RKO (cell line): ENCODE data around the gene GNG8.
"Not testable (repeated sequence)": the region's sequence is repeated elsewhere in the genome, so short reads cannot be mapped to it uniquely, and the experiment has no call there.

Experiments
- DNase-seq: peaks from one replicate; pipeline ENCODE4 v3.0.0-alpha.2; 2016; ENCODE audit warnings: low spot score

The GNG8 gene

DNA sequence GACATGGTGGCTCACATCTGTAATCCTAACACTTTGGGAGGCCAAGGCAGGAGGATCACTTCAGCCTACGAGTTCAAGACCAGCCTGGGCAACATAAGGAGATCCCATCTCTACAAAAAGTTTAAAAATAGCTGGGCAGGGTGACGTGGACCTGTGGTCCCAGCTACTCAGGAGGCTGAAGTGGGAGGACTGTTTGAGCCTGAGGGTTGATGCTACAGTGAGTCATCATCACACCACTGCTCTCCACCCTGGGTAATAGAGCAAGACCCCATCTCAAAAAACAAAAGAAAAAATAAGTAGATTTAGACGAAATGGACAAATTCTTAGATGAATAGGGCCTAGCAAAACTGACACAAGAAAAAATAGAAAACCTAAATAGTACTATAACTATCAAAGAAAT, 10.4 kb upstream of the GNG8 start:
- no peak for DNase-seq

DNA sequence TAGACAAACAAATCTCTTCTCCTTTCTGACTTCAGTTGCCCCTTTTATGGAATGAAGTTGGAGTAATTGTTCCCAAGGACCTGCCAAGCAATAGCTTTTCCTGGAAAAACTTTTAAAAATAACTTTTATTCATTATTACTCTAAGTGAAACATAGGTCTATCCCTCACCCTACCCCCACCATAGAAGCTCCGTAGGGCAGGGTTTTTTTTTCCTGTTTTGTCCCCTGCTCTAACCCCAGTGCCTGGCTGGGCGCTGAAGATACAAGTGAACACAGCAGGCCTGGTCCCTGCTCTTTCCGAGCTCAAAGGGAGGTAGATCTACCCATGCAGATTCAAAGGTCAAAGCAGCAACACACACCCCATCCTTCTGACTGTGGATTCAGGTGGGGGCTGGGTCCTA, 8.7 kb upstream of the GNG8 start:
- no peak for DNase-seq

DNA sequence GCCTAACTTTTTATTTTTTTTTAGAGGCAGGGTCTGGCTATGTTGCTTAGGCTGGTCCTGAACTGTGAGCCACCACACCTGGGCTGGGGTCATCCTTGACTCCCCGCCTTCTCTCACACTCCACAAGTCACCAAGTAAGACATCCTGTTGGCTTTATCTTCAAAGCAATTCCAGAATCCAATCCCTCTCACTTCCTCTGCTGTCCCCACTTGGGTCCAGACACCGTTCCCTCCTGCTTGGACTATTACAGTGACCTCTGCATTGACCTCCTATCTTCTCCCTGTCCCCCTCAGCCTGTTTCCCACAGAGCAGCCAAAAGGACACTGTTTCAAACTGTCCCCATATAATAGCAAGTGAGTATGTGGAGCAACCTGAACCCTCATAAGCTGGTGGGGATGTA, 4.7 kb upstream of the GNG8 start:
- no peak for DNase-seq

- DNase-seq: no peak
Observed at GRCh38 chr19:46639358-46640182, 3.6 kb upstream of the GNG8 start.

DNA sequence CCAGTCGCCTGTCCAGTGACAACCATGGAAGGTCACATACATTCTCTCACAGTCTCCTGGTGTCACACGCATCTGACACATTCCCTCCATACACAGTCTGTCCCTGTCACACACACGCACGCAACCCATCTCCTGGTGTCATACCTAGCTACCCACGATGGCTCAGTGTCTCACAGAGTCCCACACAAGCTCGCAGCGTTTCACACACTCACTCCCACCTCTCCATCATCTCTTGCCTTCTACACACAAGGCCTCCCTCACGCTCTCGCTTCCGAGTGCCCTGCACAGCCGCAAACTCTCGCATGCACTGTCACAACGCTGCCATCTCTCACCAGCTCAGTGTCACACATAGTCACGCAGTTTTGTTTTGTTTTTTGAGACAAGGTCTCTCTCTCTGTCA, 1.2 kb upstream of the GNG8 start:
- DNase-seq: no peak

GRCh38 chr19:46634656-46635218, 1.3 kb downstream of the GNG8 start:
- no peak for DNase-seq

DNA sequence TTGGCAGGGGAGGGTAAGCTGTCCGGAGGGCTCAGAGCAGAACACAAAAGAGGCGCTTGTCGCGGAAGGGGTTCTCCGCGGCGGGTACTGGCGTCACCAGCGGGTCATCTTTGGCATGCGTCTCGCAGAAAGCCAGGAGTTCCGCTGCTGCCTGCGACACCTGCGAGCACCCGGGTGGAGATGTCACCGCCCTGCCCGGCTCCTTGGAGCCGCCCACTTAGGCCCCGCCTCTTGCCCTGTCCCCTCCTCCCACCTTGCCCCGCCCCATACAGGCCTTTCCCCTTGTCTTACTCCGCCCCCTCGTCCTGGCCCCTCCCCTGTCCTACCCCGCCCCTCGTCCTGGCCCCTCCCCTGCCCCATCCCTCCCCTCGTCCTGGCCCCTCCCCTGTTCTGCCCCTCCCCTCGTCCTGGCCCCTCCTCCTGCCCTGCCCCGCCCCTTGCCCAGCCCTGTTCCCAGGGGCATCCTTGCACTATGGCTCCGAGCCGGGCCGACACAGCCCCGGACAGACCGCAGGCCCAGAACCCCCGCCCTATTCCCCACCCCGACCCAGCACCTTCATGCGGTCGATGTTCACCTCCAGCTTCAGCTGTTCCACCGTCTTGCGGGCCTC, 1.9 kb downstream of the GNG8 start:
- DNase-seq: peak; percentile 66

DNA sequence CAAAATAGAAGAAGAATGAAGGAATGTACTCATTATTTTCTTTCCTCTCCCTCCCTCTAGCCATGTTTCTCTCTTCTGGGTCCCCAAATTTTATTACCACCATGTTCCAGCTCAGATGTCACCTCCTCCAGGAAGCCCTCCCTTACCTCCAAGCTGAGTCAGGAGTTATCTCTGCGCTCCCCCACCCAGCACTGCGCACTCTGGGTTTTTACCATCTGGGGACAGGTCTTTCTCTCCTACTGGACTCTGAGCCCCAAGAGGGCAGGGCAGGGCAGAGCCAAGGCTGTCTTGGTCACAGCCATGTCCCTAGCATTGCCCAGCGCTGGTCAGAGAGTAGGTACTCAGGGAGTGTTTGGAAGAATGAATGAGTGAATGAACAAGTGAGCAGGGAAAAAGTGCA, 2.9 kb downstream of the GNG8 start:
- no peak for DNase-seq

DNA sequence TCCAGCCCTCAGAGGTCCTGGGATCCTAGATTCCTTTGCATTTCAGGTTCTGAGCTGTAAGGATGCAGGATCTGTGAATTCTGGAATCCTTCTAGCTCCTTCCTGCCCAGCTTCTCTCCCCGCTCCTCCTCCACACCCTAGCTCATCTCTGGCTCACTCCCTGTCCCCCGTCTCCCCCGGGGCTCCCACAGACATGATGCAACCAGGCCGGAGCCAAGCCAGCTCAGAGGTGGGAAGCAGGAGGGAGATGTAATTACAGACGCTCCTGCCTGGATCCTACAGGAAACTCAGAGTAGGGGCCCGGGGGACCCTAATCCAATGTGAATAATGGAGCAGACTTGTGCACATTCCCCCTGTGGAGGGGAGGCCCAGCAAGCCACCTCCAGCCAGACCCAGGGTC, 4.5 kb downstream of the GNG8 start:
- DNase-seq: no peak

- DNase-seq: no peak
Observed at GRCh38 chr19:46630586-46631205, 5.3 kb downstream of the GNG8 start.

GRCh38 chr19:46629546-46630025, 6.4 kb downstream of the GNG8 start:
- no peak for DNase-seq

- DNase-seq: not testable (repeated sequence)
Observed at GRCh38 chr19:46628970-46629369, 7.0 kb downstream of the GNG8 start.

GRCh38 chr19:46626446-46626845, 9.6 kb downstream of the GNG8 start:
- no peak for DNase-seq

GRCh38 chr19:46625731-46626130, 10.3 kb downstream of the GNG8 start:
- DNase-seq: no peak

DNA sequence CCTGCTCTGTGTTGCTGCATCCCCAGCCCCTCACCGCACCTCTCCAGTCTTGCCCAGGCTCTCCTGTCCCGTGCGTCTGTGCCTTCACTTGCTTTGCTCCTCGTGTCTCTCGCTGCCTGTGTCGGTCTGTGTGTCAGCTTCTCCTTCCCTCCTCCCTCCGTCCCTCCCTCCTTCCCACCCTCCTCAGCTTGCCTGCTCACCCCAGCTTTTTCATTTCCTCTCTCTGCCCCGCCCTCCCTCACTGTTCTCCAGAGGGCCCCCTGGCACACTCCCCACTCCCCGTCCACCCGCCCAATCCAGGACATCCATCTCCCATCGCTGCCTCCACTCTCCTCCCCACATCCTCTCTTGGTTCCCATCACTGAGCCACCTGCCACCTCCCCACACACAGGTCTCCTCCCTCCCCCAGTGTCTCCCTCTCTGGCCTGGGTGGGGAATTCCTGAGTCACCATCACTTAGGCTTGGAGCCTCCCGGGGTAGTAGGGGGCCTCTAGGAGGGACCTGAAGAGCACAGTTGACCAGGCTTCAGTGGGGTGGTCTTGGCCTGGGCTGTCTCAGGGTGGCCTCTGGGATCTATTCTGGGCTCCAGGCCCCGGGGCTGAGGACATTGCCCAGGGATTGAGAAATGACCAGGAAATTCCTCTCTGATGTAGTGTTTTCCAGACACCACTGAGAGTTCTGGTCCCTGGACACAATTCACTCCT, 10.9 kb downstream of the GNG8 start, which contains the start of gene PTGIR:
Gene PTGIR, minus strand, starts transcription at position 132 of the 704 bp plus-strand sequence. CDS start 864 bp downstream, outside the sequence.
- DNase-seq: no peak

GRCh38 chr19:46623915-46624502, 12.0 kb downstream of the GNG8 start:
- no peak for DNase-seq

GRCh38 chr19:46622118-46622446, 13.9 kb downstream of the GNG8 start:
- DNase-seq: no peak

DNA sequence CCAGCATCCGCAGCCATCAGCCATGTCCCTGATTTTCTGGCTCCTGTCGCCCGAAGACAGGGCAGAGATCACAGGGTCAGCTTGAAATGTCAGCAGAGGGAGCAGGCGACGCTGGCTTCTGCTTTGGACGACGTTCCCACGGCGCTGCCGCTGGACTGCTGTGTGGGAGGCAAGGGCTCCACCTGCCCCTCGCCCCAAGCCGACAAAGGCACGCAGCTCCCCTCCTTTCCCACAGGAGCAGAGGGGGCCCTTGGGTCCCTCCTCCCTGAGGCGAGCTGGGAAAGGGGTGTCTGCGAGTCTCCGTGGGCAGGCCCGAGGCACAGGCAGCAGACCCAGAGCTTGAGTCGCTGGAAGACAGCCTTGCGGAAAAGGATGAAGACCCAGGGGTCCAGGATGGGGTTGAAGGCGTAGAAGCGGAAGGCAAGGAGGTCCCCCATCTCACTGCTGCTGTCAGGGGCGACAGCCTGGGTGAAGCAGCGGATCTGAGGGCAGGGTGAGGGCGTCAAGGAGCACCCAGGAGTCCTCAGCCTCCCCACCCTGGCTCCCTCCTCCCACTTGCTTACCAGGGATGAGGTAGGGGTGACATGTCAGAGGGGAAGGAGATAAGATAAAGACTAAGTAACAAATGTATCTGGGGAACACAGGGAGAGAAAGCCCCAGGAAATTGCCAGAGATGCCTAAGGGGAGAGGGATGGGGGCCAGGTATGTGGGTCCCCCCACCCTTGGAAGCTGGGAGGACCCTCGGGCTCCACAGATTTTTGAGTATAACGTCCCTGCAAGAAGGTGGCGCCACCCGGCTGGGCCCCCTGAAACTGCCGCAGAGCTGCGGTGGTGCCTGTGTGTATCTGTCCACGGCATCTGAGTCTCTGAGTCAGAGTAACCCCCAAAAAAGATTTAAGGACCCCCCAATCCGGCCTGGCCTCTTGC, 14.5 kb downstream of the GNG8 start:
- no peak for DNase-seq

DNA sequence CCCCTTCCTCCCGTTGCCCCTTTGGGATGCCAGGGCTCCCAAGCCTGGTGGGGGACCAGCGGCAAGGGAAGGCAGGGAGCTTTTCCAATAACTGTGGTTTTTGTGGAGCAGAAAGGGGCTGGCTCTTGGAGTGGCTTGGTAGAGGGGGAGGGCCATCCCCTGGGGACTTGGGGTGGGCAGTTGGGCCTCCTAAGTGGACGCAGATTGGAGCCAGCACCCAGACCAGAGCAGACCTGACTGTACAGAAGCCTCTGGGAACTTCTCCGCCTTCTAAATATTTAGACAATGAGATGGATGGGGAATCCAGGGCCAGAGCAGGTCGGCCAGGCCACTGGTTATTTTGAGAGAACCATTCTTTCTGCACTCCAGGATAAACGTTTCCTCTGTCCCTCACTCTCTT, 15.3 kb downstream of the GNG8 start:
- no peak for DNase-seq

DNA sequence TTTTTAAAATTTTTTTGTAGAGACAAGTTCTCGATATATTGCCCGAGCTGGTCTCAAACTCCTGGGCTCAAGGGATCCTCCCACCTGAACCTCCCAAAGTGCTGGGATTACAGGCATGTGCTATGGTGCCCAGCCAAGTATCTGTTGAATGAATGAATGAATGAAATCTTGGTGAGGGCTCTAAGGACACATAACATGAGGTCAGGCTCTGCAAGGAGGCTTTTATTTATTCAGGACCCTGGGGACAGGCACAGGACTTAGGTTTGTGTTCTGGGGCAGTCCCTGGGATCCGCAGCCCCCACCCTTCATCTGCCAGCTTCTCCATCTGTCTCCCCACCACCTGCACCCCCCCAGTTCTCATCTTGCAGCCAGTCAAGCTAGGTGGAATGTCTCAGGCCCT, 15.7 kb downstream of the GNG8 start:
- no peak for DNase-seq
